GM19239 (cell line): ENCODE measurements around the gene PRSS33.

ENCODE experiments used
- DNase-seq: peaks from one replicate; pipeline ENCODE4 v3.0.0; 2011; ENCODE audit warnings: low spot score; ENCODE audit not compliant: insufficient read length
- FAIRE-seq: peaks from 2 replicates; lab custom pipeline; 2011; peaks lifted over from hg19 to GRCh38; lab: Jason Lieb, UNC

PRSS33 gene

GRCh38 chr16:2803545-2804195 is 16.3 kb upstream of the PRSS33 start:
- no peak for DNase-seq
- FAIRE-seq = no peak

- DNase-seq (no peak), FAIRE-seq (no peak)
These were observed 12.5 kb upstream of the PRSS33 start for GRCh38 chr16:2799859-2800226.

GRCh38 chr16:2799205-2799858 is 12.0 kb upstream of the PRSS33 start:
- no peak for FAIRE-seq
- no peak for DNase-seq

GRCh38 chr16:2798723-2799204 is 11.4 kb upstream of the PRSS33 start:
- no peak for FAIRE-seq
- no peak for DNase-seq

GRCh38 chr16:2795395-2796143 is 8.2 kb upstream of the PRSS33 start:
- DNase-seq (no peak), FAIRE-seq (no peak)

- no peak for DNase-seq
- no peak for FAIRE-seq
These were observed 5.6 kb upstream of the PRSS33 start for GRCh38 chr16:2792940-2793339.

GRCh38 chr16:2791174-2791573 is 3.8 kb upstream of the PRSS33 start:
- FAIRE-seq (no peak), DNase-seq (no peak)

DNA sequence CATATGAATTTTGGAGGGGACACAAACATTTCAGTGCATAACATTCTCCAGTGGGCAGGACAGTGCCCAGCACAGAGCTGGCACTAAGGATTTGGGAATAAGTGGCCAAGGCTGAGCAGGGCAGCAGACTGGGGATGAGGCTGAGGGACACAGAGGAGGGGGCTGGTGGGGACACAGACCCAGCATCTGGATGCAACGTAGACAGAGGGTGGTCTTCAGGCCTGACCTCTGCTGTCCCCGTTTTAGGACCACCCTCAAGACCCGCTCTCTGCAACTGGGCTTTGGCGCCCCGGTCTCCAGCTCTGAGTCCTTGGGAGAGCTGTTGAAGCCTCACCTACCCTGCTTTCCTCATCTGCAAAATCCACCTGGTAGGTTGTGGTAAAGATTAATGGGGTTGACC is 3.3 kb upstream of the PRSS33 start:
- FAIRE-seq (no peak), DNase-seq (no peak)

- no peak for FAIRE-seq
These were observed 601 bp upstream of the PRSS33 start for GRCh38 chr16:2787961-2788360.

GRCh38 chr16:2786826-2787151 is 571 bp downstream of the PRSS33 start:
- FAIRE-seq (no peak), DNase-seq (no peak)

More at GRCh38 chr16:2787961-2788360, 601 bp upstream of the PRSS33 start:
- no peak for DNase-seq

- no peak for DNase-seq
These were observed 1.1 kb downstream of the PRSS33 start for GRCh38 chr16:2786061-2786825.

DNA sequence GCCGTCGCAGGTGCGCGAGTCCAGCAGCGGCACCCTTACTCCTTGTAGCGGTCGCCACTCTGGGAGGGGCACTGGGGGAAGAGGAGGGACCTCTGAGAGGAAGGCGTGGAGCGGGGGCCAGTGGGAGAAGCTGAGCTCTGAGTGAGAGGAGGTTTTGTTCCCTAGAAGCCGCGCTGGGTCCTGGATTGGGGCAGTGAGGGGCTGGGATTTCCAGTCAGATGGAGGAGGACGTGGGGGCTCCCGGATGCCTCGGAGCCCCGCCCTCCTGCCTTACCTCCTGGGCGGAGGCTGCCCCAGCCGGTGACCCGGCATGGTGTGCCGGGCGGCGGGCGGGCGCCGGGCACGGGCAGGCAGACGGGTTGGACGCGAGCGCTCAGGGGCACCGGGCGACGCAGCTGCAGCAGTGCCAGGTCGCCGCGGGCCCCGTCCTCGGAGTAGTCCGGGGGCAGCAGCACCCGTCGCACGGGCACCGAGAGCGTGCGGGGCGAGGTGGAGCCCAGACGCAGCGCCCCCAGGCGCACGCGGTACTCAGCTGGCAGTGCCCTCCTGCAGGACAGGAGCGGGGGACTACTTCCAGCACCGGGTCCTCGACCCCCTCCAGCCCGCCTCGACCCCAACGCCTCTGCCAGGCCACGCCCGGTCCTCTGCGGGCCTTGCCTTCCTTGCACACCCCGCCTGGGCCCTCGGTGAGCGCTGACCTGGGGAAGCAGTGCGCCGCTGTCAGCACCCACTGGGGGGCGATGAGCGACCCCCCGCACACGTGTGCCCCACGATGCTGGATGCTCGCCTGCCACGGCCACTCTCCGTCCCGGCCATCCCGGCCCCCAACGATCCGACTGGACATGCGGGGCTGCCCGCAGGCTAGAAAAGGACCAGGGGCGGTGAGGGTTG is 2.0 kb downstream of the PRSS33 start:
- FAIRE-seq = no peak

More at GRCh38 chr16:2786061-2786825, 1.1 kb downstream of the PRSS33 start:
- FAIRE-seq = no peak

GRCh38 chr16:2784358-2785100 is 2.8 kb downstream of the PRSS33 start:
- DNase-seq (no peak), FAIRE-seq (no peak)

More for the DNA sequence above, 2.0 kb downstream of the PRSS33 start:
- no peak for DNase-seq

GRCh38 chr16:2783581-2784357 is 3.6 kb downstream of the PRSS33 start:
- no peak for FAIRE-seq
- DNase-seq = no peak

DNA sequence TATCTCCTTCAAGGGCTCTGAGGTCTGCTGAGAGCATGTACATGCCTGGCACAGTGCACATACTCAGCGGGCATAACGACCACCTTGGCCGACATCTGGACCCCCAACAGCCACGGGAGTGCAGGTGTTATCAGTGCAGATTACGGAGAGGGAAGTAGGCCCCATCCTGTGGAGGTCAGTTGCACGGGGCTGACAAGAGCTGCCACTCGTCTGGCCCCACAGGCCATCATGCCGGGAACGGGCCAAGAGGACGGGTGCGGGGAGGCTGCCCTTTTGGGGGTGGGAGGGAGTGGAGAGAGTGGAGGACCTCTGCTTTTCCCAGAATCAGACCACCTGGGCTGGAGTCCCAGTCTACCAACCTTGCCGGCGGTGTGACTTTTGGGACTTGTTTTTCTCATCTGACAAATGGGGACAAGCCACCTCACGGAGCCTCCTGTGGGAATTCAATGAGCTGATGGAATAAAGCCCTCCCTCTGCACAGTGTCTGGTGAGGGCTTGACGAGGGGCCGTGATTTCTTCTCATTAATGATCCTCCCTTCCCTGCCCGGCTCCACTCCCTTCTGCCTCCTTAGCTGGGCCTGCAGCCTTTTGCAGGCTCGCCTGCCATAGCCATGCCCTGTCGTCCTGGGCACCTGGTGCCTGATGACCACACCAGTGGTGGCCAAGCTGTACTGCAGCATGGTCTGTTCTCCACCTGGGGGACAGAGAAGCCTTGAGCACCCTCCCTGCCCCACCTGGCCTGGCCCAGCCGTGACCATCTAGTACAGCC is 4.6 kb downstream of the PRSS33 start:
- DNase-seq (no peak), FAIRE-seq (no peak)

DNA sequence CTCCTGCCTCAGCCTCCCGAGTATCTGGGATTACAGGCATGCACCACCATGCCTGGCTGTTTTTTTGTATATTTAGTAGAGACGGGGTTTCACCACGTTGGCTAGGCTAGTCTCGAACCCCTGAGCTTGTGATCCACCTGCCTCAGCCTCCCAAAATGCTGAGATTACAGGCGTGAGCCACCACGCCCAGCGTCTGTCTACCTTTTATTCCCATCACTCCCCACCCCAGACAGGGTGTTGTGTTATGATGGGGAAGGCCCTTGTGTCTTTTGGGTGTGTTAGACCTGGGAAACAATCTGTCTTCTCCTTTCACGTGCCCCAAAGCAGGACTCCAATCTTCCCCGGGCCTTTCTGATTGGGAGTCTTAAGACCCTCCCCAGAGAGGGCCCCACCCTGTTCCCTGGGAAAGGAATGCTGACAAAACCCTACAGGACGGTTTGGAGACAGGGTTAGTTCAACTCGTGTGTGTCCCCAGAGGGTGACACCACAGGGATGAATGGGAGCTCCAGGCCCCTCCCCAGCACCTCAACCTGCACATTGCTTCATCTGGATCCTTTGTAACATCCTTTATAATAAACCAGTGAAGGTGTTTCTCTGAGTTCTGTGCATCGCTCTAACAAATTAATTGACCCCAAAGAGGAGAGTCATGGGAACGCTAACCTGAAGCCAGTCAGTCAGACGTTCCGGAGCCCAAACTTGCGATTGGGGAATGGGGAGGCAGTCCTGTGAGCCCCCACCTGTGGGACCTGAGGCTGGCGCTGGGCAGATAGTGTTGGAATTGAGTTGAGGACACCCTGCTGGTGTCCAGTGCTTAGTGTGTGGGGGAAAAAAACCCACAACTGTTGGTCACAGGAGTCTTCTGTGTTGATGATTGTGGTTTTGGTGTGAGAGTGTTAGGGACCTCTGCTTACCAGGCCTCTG is 7.1 kb downstream of the PRSS33 start:
- FAIRE-seq = no peak
- DNase-seq = no peak
